Retinal pigment epithelial cell (primary cell): ENCODE measurements around the gene PLEKHO2.
A peak's percentile ranks its signal among the peaks of the same experiment; 100 is the strongest.
"Not testable (repeated sequence)": the region's sequence is repeated elsewhere in the genome, so short reads cannot be mapped to it uniquely, and the experiment has no call there.

Source experiments
- DNase-seq: peaks from one replicate; pipeline ENCODE4 v3.0.0-alpha.2; 2010; ENCODE audit warnings: low read depth
- H3K4me3 ChIP-seq: 2 replicates; pipeline ENCODE4 v1.5.1; 2011; ENCODE audit warnings: mild to moderate bottlenecking, low read length, control low read depth, moderate library complexity
- CTCF ChIP-seq: conservative IDR thresholded peaks from 2 replicates; pipeline ENCODE4 v1.5.1; 2011; ENCODE audit warnings: low read depth, low read length, control low read depth, inconsistent platforms

PLEKHO2 gene, protein sequence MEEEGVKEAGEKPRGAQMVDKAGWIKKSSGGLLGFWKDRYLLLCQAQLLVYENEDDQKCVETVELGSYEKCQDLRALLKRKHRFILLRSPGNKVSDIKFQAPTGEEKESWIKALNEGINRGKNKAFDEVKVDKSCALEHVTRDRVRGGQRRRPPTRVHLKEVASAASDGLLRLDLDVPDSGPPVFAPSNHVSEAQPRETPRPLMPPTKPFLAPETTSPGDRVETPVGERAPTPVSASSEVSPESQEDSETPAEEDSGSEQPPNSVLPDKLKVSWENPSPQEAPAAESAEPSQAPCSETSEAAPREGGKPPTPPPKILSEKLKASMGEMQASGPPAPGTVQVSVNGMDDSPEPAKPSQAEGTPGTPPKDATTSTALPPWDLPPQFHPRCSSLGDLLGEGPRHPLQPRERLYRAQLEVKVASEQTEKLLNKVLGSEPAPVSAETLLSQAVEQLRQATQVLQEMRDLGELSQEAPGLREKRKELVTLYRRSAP

DNA sequence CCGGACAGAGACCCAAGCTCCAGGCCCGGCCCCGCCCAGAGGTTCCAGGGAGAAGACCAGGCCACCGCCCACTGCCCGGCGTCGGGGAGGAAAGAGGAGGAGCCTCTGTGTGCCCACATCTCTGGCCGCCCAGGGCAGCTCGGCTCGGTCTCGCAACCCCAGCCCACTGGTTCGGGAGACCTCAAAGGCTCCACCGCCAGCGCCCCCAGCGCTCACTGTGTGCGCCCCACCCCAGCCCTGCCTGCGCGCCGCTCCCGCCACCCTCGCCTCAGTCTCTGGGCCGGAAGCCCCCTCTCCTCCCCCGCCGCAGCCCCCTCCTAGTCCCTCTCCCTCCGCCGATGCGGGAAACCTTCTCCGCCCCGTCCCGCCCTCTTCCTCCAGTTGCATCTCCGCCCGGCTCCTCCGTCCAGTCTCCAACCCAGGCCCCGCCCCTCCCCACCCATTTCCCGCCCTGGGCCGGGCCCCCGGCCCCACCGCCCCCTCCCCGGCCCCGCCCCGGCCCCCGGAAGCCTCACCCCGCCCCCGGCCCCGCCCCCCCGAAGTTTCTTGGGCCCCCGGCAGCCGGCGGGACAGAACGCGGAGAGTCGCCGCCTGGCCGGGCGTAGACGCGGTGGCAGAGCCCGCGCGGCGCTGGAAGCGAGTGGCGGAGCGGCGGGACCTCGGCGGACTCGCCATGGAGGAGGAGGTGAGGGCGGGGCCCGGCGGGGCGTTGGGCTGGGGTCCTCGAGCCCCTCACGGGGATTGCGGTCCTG is at the start of gene PLEKHO2:
PLEKHO2 (plus strand) TSS at position 572 of the 752 bp plus-strand sequence; CDS start at position 674, 102 bp downstream.
- H3K4me3 ChIP-seq, result peak within 1 kb of the TSS; percentile 82
- TF ChIP-seq CTCF, result no peak
- DNase-seq, result peak; percentile 63

DNA sequence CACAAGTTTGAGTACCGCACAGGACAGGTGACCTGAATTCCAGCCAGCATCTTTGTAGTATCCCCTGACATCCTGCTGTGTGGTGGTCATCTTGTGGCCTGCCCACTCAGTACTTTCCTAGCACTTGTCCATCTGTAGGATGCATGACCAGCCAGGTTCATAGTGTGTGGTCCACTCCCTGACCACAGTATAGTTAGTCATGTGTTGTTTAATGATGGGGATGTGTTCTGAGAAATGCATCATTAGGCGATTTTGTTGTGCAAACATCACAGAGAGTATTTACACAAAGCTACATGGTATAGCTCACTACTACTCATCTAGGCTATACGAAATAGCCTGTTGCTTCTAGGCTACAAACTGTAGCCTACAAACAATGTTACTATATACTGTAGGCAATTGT is 49.4 kb upstream of the PLEKHO2 start:
- no peak overlapping the region for H3K4me3 ChIP-seq
- no peak for DNase-seq
- TF ChIP-seq CTCF, result no peak

GRCh38 chr15:64795299-64795698 is 46.4 kb upstream of the PLEKHO2 start:
- DNase-seq, H3K4me3 ChIP-seq: not testable (repeated sequence)

GRCh38 chr15:64795921-64796320 is 45.8 kb upstream of the PLEKHO2 start:
- H3K4me3 ChIP-seq, DNase-seq: not testable (repeated sequence)

- DNase-seq, result not testable (repeated sequence)
Measured at GRCh38 chr15:64798905-64799304, 42.8 kb upstream of the PLEKHO2 start.

GRCh38 chr15:64800476-64800875 is 41.2 kb upstream of the PLEKHO2 start:
- no peak for TF ChIP-seq CTCF
- no peak for DNase-seq
- no peak overlapping the region for H3K4me3 ChIP-seq

More at GRCh38 chr15:64798905-64799304, 42.8 kb upstream of the PLEKHO2 start:
- not testable (repeated sequence) for H3K4me3 ChIP-seq

- no peak overlapping the region for H3K4me3 ChIP-seq
- no peak for DNase-seq
- no peak for TF ChIP-seq CTCF
Measured at GRCh38 chr15:64803526-64803925, 38.2 kb upstream of the PLEKHO2 start.

- no peak for DNase-seq
- no peak for TF ChIP-seq CTCF
- H3K4me3 ChIP-seq, result no peak overlapping the region
Measured at GRCh38 chr15:64804619-64805018, 37.1 kb upstream of the PLEKHO2 start.
